Gastroesophageal sphincter (tissue), 4 donors: ENCODE results near the gene ZBTB7C. TPM values are rescaled to one million over a fixed set of nuclear protein-coding genes. Genes with fewer than 3 reads are reported as not detected.

Source experiments
- ATAC-seq: fragments of 150-250 bp; one replicate; pipeline ENCODE4 v1.9.1; 2016; ENCODE audit warnings: mild to moderate bottlenecking, moderate library complexity
- H3K27ac ChIP-seq, 4 donors: fragments of 200-600 bp; sonication (generic) in 3 of 4; 1 replicate in 3 of 4; 2 replicates in 1 of 4; pipeline ENCODE4 v1.5.1; 2016 to 2019
- H3K27me3 ChIP-seq: fragments of 200-600 bp; sonication (generic); one replicate; pipeline ENCODE4 v1.5.1; 2019
- H3K36me3 ChIP-seq, 2 donors: fragments of 200-600 bp; sonication (generic); one replicate each; pipeline ENCODE4 v1.5.1; 2019; ENCODE audit warnings: control low read depth in 1 of 2
- H3K4me1 ChIP-seq, 3 donors: fragments of 200-600 bp; sonication (generic); 1 replicate in 2 of 3; 2 replicates in 1 of 3; pipeline ENCODE4 v1.5.1; 2016 to 2019; ENCODE audit warnings: control low read depth in 2 of 3
- H3K4me3 ChIP-seq, 2 donors: fragments of 200-600 bp; sonication (generic); one replicate each; pipeline ENCODE4 v1.5.1; 2019; ENCODE audit warnings: mild to moderate bottlenecking in 1 of 2, moderate library complexity in 1 of 2
- H3K9me3 ChIP-seq, 3 donors: fragments of 200-600 bp; sonication (generic); one replicate each; pipeline ENCODE4 v1.5.1; 2017 to 2019; ENCODE audit warnings: control low read depth in 2 of 3
- EP300 ChIP-seq: sonication (generic); formaldehyde crosslinking; IDR thresholded peaks from one replicate; pipeline ENCODE4 v1.6.1; 2017; ENCODE audit warnings: antibody characterized with exemption, mild to moderate bottlenecking
- POLR2A ChIP-seq, 2 donors: fragments of 450-650 bp; IDR thresholded peaks; one replicate each; pipeline ENCODE4 v1.6.1; 2017; ENCODE audit warnings: antibody characterized with exemption in 2 of 2, mild to moderate bottlenecking in 2 of 2, moderate library complexity in 1 of 2
- POLR2AphosphoS5 ChIP-seq: sonication (generic); formaldehyde crosslinking; IDR thresholded peaks from one replicate; pipeline ENCODE4 v1.6.1; 2017; ENCODE audit warnings: antibody characterized with exemption
- WGBS, 2 donors: methylation state at CpG; one replicate each; pipeline ENCODE4 v1.1.5; 2018; ENCODE audit warnings: low coverage in 1 of 2; 5-methylcytosine and 5-hydroxymethylcytosine counted together
- total RNA-seq, 4 donors: library from RNA; depleted of rRNA; stranded (reverse); fragments of >200 nt; gene quantifications; one replicate each; pipeline ENCODE4 v1.1.0, GENCODE V29; 2016
- TF ChIP-seq, protein P1 (sequence below), 4 experiments: fragments of 200-600 bp in 2 of 4; fragments of 450-650 bp in 2 of 4; sonication (generic) in 1 of 4; IDR thresholded peaks; one replicate each; pipeline ENCODE4 v1.5.1; 2017 to 2019; ENCODE audit warnings: antibody characterized with exemption in 4 of 4, mild to moderate bottlenecking in 2 of 4, moderate library complexity in 2 of 4

ZBTB7C gene
- total RNA-seq, 4 donors from 2014 or later: 7.8 to 15.4 (median 11.8) TPM

DNA sequence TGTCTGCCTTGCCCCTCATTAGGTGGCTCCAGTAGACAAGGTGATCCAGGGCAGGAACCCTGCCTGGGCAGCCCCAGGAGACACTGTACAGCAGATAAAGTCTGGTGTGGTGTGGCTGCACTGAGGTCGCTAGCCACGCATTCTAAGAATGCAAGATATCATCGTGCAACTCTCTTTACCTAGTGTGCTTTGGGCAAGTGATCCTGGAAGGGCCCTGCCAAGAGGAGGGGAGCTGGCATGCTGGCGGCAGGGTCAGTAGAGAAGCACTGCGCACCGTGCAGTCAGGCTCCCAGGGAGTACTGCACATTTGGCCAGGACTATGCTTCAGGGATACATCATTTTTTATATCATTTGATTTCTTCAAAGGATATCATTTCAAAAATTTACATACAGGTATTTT lies 283.5 kb downstream of the ZBTB7C start:
- Histone ChIP-seq H3K36me3 (no peaks in the 10 kb centered on the region), H3K4me3 (no peak overlapping the region), H3K27ac (no peak overlapping the region), H3K4me1 (peaks cover 0 to 12% (median 3%) of the 10 kb centered on the region in 3 donors), H3K27me3 (no peaks in the 10 kb centered on the region), H3K9me3 (no peaks in the 10 kb centered on the region)
- TF ChIP-seq POLR2AphosphoS5: no peak
- TF ChIP-seq, protein P1, sequence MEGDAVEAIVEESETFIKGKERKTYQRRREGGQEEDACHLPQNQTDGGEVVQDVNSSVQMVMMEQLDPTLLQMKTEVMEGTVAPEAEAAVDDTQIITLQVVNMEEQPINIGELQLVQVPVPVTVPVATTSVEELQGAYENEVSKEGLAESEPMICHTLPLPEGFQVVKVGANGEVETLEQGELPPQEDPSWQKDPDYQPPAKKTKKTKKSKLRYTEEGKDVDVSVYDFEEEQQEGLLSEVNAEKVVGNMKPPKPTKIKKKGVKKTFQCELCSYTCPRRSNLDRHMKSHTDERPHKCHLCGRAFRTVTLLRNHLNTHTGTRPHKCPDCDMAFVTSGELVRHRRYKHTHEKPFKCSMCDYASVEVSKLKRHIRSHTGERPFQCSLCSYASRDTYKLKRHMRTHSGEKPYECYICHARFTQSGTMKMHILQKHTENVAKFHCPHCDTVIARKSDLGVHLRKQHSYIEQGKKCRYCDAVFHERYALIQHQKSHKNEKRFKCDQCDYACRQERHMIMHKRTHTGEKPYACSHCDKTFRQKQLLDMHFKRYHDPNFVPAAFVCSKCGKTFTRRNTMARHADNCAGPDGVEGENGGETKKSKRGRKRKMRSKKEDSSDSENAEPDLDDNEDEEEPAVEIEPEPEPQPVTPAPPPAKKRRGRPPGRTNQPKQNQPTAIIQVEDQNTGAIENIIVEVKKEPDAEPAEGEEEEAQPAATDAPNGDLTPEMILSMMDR (IDR thresholded peaks at IDR 0.05): no peak
- no peak for TF ChIP-seq POLR2A (IDR thresholded peaks at IDR 0.05)
- TF ChIP-seq EP300: no peak
- ATAC-seq: no peak
- WGBS, 2 donors: 72 to 92% methylated on average over 3 to 4 of the region's 6 CpGs

DNA sequence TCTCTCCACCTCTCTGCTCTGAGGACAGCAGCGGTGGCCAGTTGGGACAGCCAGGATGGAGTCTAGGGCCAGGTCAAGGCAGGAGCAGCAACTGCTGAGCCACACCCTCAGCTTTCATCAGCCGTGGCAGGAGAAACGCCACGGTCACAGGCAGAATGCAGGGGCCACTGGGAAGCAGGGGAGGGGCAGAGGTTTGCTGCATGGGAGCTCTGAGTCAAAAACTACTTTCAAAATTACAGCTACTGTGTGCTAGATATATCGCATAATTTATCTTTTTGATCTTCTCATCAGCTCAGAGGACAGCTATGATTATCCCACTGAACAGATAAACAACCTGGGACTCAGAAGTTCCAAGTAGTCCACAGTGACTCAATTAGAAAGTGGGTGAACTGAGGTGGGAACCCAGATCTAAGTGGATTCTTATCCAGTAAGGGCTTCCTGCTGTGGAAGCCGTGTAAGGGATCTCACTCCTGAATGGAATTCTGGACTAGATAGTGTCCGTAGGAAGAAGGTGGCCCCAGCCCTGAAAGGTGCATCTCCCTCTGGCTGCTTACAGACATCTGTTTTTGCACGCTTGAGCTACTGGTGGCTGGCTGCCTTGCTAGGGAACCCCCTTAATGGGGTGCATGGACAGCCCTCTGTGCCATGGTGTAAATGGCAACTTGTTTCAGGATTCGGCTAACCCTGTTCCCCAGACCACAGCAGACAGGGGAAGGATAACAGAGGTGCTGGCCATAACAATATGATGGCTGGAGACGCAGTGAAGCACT lies 284.1 kb downstream of the ZBTB7C start:
- Histone ChIP-seq H3K27ac (no peak overlapping the region), H3K36me3 (no peaks in the 10 kb centered on the region), H3K4me3 (no peak overlapping the region), H3K4me1 (peaks cover 0 to 12% (median 3%) of the 10 kb centered on the region in 3 donors), H3K27me3 (no peaks in the 10 kb centered on the region), H3K9me3 (no peaks in the 10 kb centered on the region)
- ATAC-seq: no peak
- TF ChIP-seq EP300: no peak
- TF ChIP-seq POLR2A (IDR thresholded peaks at IDR 0.05): no peak
- no peak for TF ChIP-seq POLR2AphosphoS5
- TF ChIP-seq, protein P1 (IDR thresholded peaks at IDR 0.05): no peak
- 56 to 80% methylated on average over 1 to 6 of the region's 10 CpGs for WGBS, 2 donors

DNA sequence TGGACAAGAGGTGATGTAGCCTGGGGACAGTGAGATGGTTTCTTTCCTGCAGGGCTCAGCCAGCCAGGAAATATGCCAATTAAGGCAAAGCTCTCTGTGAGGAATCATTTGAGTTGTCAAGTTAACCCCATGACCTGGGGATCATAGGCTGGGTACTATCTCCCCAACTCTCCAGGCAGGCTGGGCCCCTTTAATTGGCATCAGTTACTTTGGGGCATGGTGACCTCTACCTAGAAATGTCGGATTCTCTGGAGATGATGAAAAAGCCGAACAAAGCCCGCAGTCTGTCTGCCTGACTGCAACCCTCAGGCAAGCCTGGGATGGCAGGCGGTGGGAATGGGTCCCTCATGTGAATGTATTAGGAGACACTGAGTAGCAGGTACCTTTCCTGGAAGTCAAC lies 285.2 kb downstream of the ZBTB7C start:
- no peaks in the 10 kb centered on the region for H3K36me3 ChIP-seq
- no peak for TF ChIP-seq EP300
- TF ChIP-seq POLR2AphosphoS5: no peak
- TF ChIP-seq, protein P1 (IDR thresholded peaks at IDR 0.05): no peak
- no peak for TF ChIP-seq POLR2A (IDR thresholded peaks at IDR 0.05)
- no peaks in the 10 kb centered on the region for H3K9me3 ChIP-seq
- peaks cover 0 to 5% (median 0%) of the 10 kb centered on the region in 3 donors for H3K4me1 ChIP-seq
- H3K27me3 ChIP-seq: no peaks in the 10 kb centered on the region
- no peak overlapping the region for H3K27ac ChIP-seq
- no peak overlapping the region for H3K4me3 ChIP-seq
- WGBS, 2 donors: 70 to 71% methylated on average over 2 to 4 of the region's 4 CpGs
- no peak for ATAC-seq

DNA sequence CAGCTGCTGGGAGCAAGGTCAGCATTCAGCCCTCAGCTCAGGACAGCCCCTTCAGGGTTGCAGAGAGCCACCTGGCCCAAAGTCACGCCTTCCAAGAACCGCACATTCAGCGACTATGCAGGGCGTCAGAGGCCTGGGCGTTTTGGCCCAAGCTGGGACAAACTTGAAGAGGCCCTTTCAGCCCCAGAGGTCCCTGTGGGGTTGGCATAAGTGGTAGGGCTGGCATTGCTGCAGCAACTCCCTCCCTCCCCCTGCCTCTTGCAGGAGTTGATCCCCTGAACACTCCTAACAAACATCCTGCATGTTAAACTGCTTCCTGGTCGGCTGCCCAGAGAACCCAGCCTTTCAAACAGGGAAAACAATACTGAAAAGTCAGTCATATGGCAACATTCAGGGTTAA lies 285.9 kb downstream of the ZBTB7C start:
- Histone ChIP-seq H3K4me3 (no peak overlapping the region), H3K4me1 (peaks cover 0 to 5% (median 0%) of the 10 kb centered on the region in 3 donors), H3K36me3 (no peaks in the 10 kb centered on the region), H3K27ac (no peak overlapping the region), H3K27me3 (no peaks in the 10 kb centered on the region), H3K9me3 (no peaks in the 10 kb centered on the region)
- no peak for ATAC-seq
- 50% methylated on average over 1 of the region's 6 CpGs; no CpG with 5 or more reads in 1 of the 2 donors for WGBS, 2 donors
- no peak for TF ChIP-seq POLR2A (IDR thresholded peaks at IDR 0.05)
- TF ChIP-seq EP300: no peak
- TF ChIP-seq, protein P1 (IDR thresholded peaks at IDR 0.05): no peak
- TF ChIP-seq POLR2AphosphoS5: no peak

DNA sequence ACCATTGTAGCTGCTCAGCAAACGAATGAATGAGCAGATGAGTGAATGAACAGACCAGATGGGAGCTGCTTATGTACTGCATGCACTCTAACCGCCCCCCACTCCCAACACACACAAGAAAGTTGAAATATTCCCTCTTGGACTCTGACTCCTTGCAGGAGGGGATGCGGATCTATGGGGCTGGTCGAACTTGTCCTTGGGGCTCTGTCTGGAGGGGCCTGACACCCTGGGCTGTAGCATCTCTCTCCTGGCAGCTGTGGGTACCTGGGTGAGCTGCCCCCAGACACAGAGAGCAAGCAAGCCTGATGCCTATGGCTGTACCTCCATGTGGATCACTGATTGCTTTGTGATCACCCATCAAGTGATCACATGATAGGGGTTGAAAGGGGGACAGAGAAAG lies 286.4 kb downstream of the ZBTB7C start:
- Histone ChIP-seq H3K4me1 (peaks cover 0 to 5% (median 0%) of the 10 kb centered on the region in 3 donors), H3K36me3 (no peaks in the 10 kb centered on the region), H3K27ac (no peak overlapping the region), H3K9me3 (no peaks in the 10 kb centered on the region), H3K27me3 (no peaks in the 10 kb centered on the region), H3K4me3 (no peak overlapping the region)
- no peak for ATAC-seq
- WGBS, 2 donors: 60% methylated on average over 1 of the region's 4 CpGs; no CpG with 5 or more reads in 1 of the 2 donors
- no peak for TF ChIP-seq EP300
